Measurements from ENCODE around the gene GJE1.

GRCh38 chr6:142162780-142163179 lies 30.1 kb downstream of the GJE1 start:
- TF ChIP-seq CTCF (conservative IDR thresholded peaks at IDR 0.05; ENCODE audit: low read length) (no peak), EZH2phosphoT487 (IDR thresholded peaks at IDR 0.05; ENCODE audit: borderline replicate concordance) (no peak)
